Peyer's patch (tissue), 4 donors: ENCODE results near the gene POM121C.
"Not testable (repeated sequence)": the region's sequence is repeated elsewhere in the genome, so short reads cannot be mapped to it uniquely, and the experiment has no call there.

Experiments
- POLR2A ChIP-seq, 2 donors: fragments of 450-650 bp; IDR thresholded peaks; one replicate each; pipeline ENCODE4 v1.5.1; 2017; ENCODE audit warnings: antibody characterized with exemption in 2 of 2, mild to moderate bottlenecking in 2 of 2, moderate library complexity in 2 of 2
- TF ChIP-seq, protein P1 (sequence below), 6 experiments: fragments of 450-650 bp in 4 of 6; fragments of 200-600 bp in 2 of 6; sonication (generic) in 1 of 6; IDR thresholded peaks; one replicate each; pipeline ENCODE4 v1.5.1; 2017 to 2019; ENCODE audit warnings: antibody characterized with exemption in 6 of 6, mild to moderate bottlenecking in 3 of 6, moderate library complexity in 1 of 6

DNA sequence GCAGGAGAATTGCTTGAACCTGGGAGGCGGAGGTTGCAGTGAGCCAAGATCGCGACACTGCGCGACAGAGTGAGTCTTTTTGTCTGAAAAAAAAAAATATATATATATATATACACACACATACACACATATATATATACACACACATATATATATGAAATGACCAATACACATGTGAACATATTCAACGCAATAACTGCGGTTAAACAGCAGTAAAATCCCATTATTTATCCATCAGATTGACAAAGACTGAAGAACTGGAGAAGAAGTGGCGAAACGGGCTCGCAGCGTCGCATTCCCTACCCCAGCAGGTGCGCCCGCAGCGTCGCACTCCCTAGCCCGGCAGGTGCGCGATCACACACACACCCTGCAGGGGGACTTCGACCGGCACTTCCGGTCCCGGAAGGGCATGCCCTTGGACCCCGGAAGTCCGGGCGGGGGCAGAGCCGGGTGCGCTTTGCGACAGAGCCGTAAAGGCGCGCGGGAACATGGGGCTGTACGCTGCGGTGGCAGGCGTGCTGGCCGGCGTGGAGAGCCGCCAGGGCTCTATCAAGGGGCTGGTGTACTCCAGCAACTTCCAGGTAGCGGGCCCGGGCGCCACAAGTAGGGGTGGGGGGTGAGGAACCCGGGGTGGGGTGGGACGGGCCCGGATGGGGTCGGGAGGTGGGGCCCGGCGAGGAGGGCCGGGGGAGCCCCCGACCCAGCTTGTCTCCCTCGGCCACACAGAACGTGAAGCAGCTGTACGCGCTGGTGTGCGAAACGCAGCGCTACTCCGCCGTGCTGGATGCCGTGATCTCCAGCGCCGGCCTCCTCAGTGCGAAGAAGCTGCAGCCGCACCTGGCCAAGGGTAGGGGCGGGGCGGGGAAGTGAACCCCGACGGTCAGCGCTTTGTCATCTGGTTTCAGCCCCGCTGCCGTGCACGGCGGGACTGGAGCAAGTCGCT is 75.9 kb downstream of the POM121C start:
- TF ChIP-seq, protein P1, sequence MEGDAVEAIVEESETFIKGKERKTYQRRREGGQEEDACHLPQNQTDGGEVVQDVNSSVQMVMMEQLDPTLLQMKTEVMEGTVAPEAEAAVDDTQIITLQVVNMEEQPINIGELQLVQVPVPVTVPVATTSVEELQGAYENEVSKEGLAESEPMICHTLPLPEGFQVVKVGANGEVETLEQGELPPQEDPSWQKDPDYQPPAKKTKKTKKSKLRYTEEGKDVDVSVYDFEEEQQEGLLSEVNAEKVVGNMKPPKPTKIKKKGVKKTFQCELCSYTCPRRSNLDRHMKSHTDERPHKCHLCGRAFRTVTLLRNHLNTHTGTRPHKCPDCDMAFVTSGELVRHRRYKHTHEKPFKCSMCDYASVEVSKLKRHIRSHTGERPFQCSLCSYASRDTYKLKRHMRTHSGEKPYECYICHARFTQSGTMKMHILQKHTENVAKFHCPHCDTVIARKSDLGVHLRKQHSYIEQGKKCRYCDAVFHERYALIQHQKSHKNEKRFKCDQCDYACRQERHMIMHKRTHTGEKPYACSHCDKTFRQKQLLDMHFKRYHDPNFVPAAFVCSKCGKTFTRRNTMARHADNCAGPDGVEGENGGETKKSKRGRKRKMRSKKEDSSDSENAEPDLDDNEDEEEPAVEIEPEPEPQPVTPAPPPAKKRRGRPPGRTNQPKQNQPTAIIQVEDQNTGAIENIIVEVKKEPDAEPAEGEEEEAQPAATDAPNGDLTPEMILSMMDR (IDR thresholded peaks at IDR 0.05): not testable (repeated sequence)
- TF ChIP-seq POLR2A (IDR thresholded peaks at IDR 0.05): not testable (repeated sequence)
